ENCODE data around the gene COBL.

Gene COBL

DNA sequence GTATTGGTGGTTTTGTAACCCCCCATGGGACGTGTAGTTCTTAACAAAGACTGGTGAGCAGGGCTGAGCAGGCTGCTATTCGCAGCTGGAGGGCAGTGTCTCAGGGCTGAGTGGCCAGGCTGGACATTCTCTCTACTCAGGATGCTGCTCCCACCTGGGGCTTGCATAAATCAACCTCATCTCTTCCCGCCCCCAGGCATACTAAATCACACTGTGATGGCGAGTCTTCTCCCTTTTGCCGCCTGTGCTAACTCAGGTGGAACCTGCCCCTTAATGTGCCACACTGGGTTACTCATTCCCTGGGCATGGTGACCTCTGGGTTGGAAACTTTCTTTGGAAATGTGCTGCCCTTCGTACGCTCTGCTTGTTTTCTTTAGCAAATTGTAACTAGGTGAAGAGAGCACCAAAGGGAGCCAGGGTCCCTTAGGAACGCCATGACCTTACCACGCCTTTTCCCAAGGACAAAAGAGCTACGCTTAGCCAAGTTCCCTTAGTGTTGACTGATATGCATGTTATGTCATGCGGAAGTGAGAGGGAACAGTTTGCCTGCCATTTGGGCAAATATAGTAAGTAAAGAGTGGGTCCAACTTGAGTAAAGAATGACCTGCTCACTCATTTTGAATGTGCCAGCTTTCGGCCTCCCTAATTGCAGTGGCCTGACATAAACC, 40.4 kb upstream of the COBL start:
- Histone ChIP-seq H3K4me3 (ENCODE audit: low read length in 2 of 2) (no peak overlapping the region), H3K4me1 (ENCODE audit: control insufficient read depth in 2 of 2, insufficient read depth in 1 of 2, low read depth in 1 of 2, low read length in 2 of 2) (no peaks in the 10 kb centered on the region), H3K18ac (ENCODE audit: low read length) (no peak overlapping the region), H3K27me3 (ENCODE audit: control insufficient read depth in 3 of 3, insufficient read depth in 3 of 3, low read depth in 1 of 3, low read length in 3 of 3) (no peaks in the 10 kb centered on the region), H3K4ac (ENCODE audit: low read length) (no peak overlapping the region), H2AFZ (ENCODE audit: low read length) (no peak overlapping the region), H3K9me3 (replicated peaks in 1 of 2; ENCODE audit: control insufficient read depth in 2 of 2, insufficient read depth in 1 of 2, low read depth in 1 of 2, low read length in 2 of 2) (no peaks in the 10 kb centered on the region), H2BK5ac (ENCODE audit: low read length) (no peak overlapping the region), H3K36me3 (replicated peaks in 1 of 2; ENCODE audit: control insufficient read depth in 2 of 2, insufficient read depth in 2 of 2, low read length in 2 of 2) (no peaks in the 10 kb centered on the region), H3K79me1 (ENCODE audit: low read depth, low read length) (no peaks in the 10 kb centered on the region), H3K9ac (ENCODE audit: low read depth, low read length, poor library complexity) (no peak overlapping the region), H4K8ac (ENCODE audit: low read depth, low read length) (no peak overlapping the region), H3K23ac (ENCODE audit: low read depth, low read length, poor library complexity) (no peak overlapping the region), H2BK120ac (ENCODE audit: low read depth, low read length) (no peak overlapping the region), H2BK12ac (ENCODE audit: low read length) (no peak overlapping the region), H2AK5ac (ENCODE audit: low read depth, low read length) (no peak overlapping the region), H3K4me2 (ENCODE audit: insufficient read depth, low read length, poor library complexity, severe bottlenecking) (no peak overlapping the region), H4K91ac (ENCODE audit: low read depth, low read length, poor library complexity) (no peak overlapping the region), H3K27ac (replicated peaks; ENCODE audit: low read length) (no peak overlapping the region), H2BK15ac (ENCODE audit: low read length) (no peak overlapping the region), H3K14ac (ENCODE audit: low read length) (no peak overlapping the region)
- DNase-seq (ENCODE audit: low spot score), result no peak
- WGBS, 2 donors (ENCODE audit: extremely low coverage in 2 of 2, insufficient read length in 2 of 2, insufficient replicate concordance in 1 of 2), result no CpG with 5 or more reads among the region's 12 CpGs

DNA sequence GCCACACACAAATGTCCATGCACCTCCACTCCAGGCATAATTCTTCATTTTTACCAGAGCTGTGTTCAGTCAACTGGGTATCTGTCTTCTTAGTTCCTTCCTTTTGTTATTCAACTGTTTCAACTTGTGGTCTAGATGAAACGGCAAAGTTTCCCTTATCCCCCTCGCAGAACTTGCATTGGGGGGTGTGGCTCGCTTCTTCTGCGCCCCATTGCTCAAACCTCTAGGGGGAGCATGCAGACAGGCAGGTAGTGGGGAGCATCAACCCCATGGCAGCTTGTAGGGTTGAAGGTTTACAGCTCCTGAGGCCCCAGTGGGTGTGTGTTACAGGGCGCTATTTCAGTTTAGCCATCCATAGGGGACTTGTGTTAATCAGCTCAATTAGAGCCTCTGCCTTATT, 38.3 kb upstream of the COBL start:
- Histone ChIP-seq H4K91ac (ENCODE audit: low read depth, low read length, poor library complexity) (no peak overlapping the region), H3K4ac (ENCODE audit: low read length) (no peak overlapping the region), H2AFZ (ENCODE audit: low read length) (no peak overlapping the region), H3K4me1 (ENCODE audit: control insufficient read depth in 2 of 2, insufficient read depth in 1 of 2, low read depth in 1 of 2, low read length in 2 of 2) (peaks cover 0 to 2% of the 10 kb centered on the region in 2 donors), H2BK15ac (ENCODE audit: low read length) (no peak overlapping the region), H3K4me2 (ENCODE audit: insufficient read depth, low read length, poor library complexity, severe bottlenecking) (no peak overlapping the region), H2BK5ac (ENCODE audit: low read length) (no peak overlapping the region), H3K79me1 (ENCODE audit: low read depth, low read length) (no peaks in the 10 kb centered on the region), H2BK120ac (ENCODE audit: low read depth, low read length) (no peak overlapping the region), H3K27ac (replicated peaks; ENCODE audit: low read length) (no peak overlapping the region), H4K8ac (ENCODE audit: low read depth, low read length) (no peak overlapping the region), H3K18ac (ENCODE audit: low read length) (no peak overlapping the region), H3K36me3 (replicated peaks in 1 of 2; ENCODE audit: control insufficient read depth in 2 of 2, insufficient read depth in 2 of 2, low read length in 2 of 2) (no peaks in the 10 kb centered on the region), H3K14ac (ENCODE audit: low read length) (no peak overlapping the region), H3K4me3 (ENCODE audit: low read length in 2 of 2) (no peak overlapping the region), H2BK12ac (ENCODE audit: low read length) (no peak overlapping the region), H3K23ac (ENCODE audit: low read depth, low read length, poor library complexity) (no peak overlapping the region), H3K9me3 (replicated peaks in 1 of 2; ENCODE audit: control insufficient read depth in 2 of 2, insufficient read depth in 1 of 2, low read depth in 1 of 2, low read length in 2 of 2) (no peaks in the 10 kb centered on the region), H3K27me3 (ENCODE audit: control insufficient read depth in 3 of 3, insufficient read depth in 3 of 3, low read depth in 1 of 3, low read length in 3 of 3) (no peaks in the 10 kb centered on the region), H2AK5ac (ENCODE audit: low read depth, low read length) (no peak overlapping the region), H3K9ac (ENCODE audit: low read depth, low read length, poor library complexity) (no peak overlapping the region)
- WGBS, 2 donors (ENCODE audit: extremely low coverage in 2 of 2, insufficient read length in 2 of 2, insufficient replicate concordance in 1 of 2), result no CpG with 5 or more reads among the region's 5 CpGs
- no peak for DNase-seq (ENCODE audit: low spot score)

DNA sequence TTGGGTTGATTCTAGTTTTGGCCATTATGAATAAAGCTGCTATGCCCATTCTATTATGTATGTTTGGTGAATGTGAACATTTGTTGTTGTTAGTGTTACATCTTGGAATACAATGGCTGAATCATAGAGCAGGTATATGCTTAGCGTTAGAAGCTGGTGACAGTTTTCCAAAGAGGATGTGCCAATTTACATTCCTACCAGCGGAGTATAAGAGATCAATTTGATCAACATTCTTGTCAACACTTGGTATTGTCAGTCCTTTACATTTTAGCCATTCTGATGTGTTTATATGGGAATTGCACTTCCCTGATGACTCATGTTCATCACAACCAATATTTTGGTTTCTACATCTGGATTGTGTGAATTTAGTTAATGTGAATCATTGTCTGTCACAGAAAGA, 37.8 kb upstream of the COBL start:
- no peak overlapping the region for H3K4me2 ChIP-seq (ENCODE audit: insufficient read depth, low read length, poor library complexity, severe bottlenecking)
- H3K23ac ChIP-seq (ENCODE audit: low read depth, low read length, poor library complexity), result no peak overlapping the region
- H4K91ac ChIP-seq (ENCODE audit: low read depth, low read length, poor library complexity), result no peak overlapping the region

DNA sequence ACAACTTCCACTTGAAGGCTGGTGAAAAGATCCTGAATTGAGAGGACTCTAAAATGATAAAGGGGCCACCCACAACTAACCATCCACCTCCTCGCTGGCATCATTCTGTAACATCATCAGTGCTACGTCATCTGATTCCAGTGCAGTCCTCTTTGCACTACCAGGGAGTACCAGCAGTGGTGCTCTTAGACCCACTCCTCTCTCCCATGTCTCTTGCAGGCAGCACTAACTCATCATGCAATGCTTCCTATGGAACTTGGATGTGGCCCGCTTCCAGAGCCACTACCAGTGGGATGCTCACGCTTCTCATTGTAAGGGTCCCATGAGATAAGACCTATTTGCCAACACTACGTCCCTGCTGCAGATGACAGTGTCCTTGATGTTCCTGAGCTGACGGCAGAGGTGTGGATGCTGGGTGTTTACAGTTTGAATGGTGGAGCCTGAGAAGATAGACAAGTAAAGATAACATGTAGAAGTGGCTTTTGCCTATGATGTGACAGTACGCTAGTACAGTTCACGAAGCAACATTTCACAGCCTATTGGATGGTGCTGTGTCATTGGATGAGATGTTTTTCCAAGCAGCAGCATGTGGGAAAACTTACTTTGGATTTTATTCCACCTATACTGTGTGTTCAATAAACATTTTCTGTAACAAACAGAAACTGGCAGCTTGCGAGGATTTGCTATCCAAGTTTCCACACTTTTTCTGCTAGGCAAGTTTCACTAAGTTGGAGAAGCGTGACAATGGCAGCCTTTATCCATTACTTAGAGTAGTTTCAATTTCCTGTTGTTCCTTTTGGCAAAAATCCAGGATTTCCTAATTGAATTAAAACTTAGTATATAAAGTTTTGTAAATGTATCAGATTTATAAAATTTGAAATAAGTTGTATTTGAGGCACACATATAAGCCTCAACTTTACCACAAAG, 35.8 kb upstream of the COBL start:
- Histone ChIP-seq H3K79me1 (ENCODE audit: low read depth, low read length) (no peaks in the 10 kb centered on the region), H3K4me3 (ENCODE audit: low read length in 2 of 2) (peak overlapping the region in 1 of 2 donors; percentile 13), H2BK12ac (ENCODE audit: low read length) (no peak overlapping the region), H4K8ac (ENCODE audit: low read depth, low read length) (no peak overlapping the region), H2AFZ (ENCODE audit: low read length) (no peak overlapping the region), H3K23ac (ENCODE audit: low read depth, low read length, poor library complexity) (no peak overlapping the region), H3K14ac (ENCODE audit: low read length) (no peak overlapping the region), H3K18ac (ENCODE audit: low read length) (no peak overlapping the region), H3K9me3 (replicated peaks in 1 of 2; ENCODE audit: control insufficient read depth in 2 of 2, insufficient read depth in 1 of 2, low read depth in 1 of 2, low read length in 2 of 2) (no peaks in the 10 kb centered on the region), H2AK5ac (ENCODE audit: low read depth, low read length) (no peak overlapping the region), H4K91ac (ENCODE audit: low read depth, low read length, poor library complexity) (no peak overlapping the region), H3K4ac (ENCODE audit: low read length) (no peak overlapping the region), H3K4me2 (ENCODE audit: insufficient read depth, low read length, poor library complexity, severe bottlenecking) (no peak overlapping the region), H3K9ac (ENCODE audit: low read depth, low read length, poor library complexity) (no peak overlapping the region), H3K27me3 (ENCODE audit: control insufficient read depth in 3 of 3, insufficient read depth in 3 of 3, low read depth in 1 of 3, low read length in 3 of 3) (no peaks in the 10 kb centered on the region), H2BK120ac (ENCODE audit: low read depth, low read length) (no peak overlapping the region), H2BK15ac (ENCODE audit: low read length) (no peak overlapping the region), H2BK5ac (ENCODE audit: low read length) (no peak overlapping the region), H3K36me3 (replicated peaks in 1 of 2; ENCODE audit: control insufficient read depth in 2 of 2, insufficient read depth in 2 of 2, low read length in 2 of 2) (no peaks in the 10 kb centered on the region), H3K27ac (replicated peaks; ENCODE audit: low read length) (no peak overlapping the region), H3K4me1 (ENCODE audit: control insufficient read depth in 2 of 2, insufficient read depth in 1 of 2, low read depth in 1 of 2, low read length in 2 of 2) (peaks cover 0 to 2% of the 10 kb centered on the region in 2 donors)
- WGBS, 2 donors (ENCODE audit: extremely low coverage in 2 of 2, insufficient read length in 2 of 2, insufficient replicate concordance in 1 of 2), result no CpG with 5 or more reads among the region's 10 CpGs
- DNase-seq (ENCODE audit: low spot score), result no peak

More for the DNA sequence above, 37.8 kb upstream of the COBL start:
- Histone ChIP-seq H2BK5ac (ENCODE audit: low read length) (no peak overlapping the region), H3K4ac (ENCODE audit: low read length) (no peak overlapping the region), H2AK5ac (ENCODE audit: low read depth, low read length) (no peak overlapping the region), H2BK15ac (ENCODE audit: low read length) (no peak overlapping the region), H3K18ac (ENCODE audit: low read length) (no peak overlapping the region), H3K79me1 (ENCODE audit: low read depth, low read length) (no peaks in the 10 kb centered on the region), H3K4me1 (ENCODE audit: control insufficient read depth in 2 of 2, insufficient read depth in 1 of 2, low read depth in 1 of 2, low read length in 2 of 2) (peaks cover 0 to 2% of the 10 kb centered on the region in 2 donors), H3K9me3 (replicated peaks in 1 of 2; ENCODE audit: control insufficient read depth in 2 of 2, insufficient read depth in 1 of 2, low read depth in 1 of 2, low read length in 2 of 2) (no peaks in the 10 kb centered on the region), H3K27me3 (ENCODE audit: control insufficient read depth in 3 of 3, insufficient read depth in 3 of 3, low read depth in 1 of 3, low read length in 3 of 3) (no peaks in the 10 kb centered on the region), H4K8ac (ENCODE audit: low read depth, low read length) (no peak overlapping the region), H3K14ac (ENCODE audit: low read length) (no peak overlapping the region), H3K27ac (replicated peaks; ENCODE audit: low read length) (no peak overlapping the region), H2BK120ac (ENCODE audit: low read depth, low read length) (no peak overlapping the region), H3K9ac (ENCODE audit: low read depth, low read length, poor library complexity) (no peak overlapping the region), H3K36me3 (replicated peaks in 1 of 2; ENCODE audit: control insufficient read depth in 2 of 2, insufficient read depth in 2 of 2, low read length in 2 of 2) (no peaks in the 10 kb centered on the region), H2BK12ac (ENCODE audit: low read length) (no peak overlapping the region), H3K4me3 (ENCODE audit: low read length in 2 of 2) (no peak overlapping the region), H2AFZ (ENCODE audit: low read length) (no peak overlapping the region)
- no peak for DNase-seq (ENCODE audit: low spot score)
- WGBS, 2 donors (ENCODE audit: extremely low coverage in 2 of 2, insufficient read length in 2 of 2, insufficient replicate concordance in 1 of 2), result no CpG with 5 or more reads among the region's 2 CpGs
